Activated CD4-positive, alpha-beta T cell treated with anti-CD3 and anti-CD28 coated beads, Interleukin-2, amount 50 U/mL, for 24 hours (primary cell): ENCODE data around the gene PIF1.

Source experiments
- DNase-seq, 2 donors: peaks; one replicate each; pipeline ENCODE4 v3.0.0-alpha.2; 2020; ENCODE audit warnings: low read depth in 1 of 2, low spot score in 1 of 2

PIF1 gene

GRCh38 chr15:64775551-64776401 lies 49.7 kb downstream of the PIF1 start, which contains the start of gene RBPMS2:
TSS of gene RBPMS2 (minus strand) at chr15:64775589. CDS start at chr15:64775319, 270 bp downstream.
- no peak for DNase-seq

GRCh38 chr15:64774629-64775493 lies 50.6 kb downstream of the PIF1 start:
- no peak for DNase-seq

- DNase-seq, result no peak
Observed at GRCh38 chr15:64774037-64774628, 51.3 kb downstream of the PIF1 start.

- DNase-seq, result no peak
Observed at GRCh38 chr15:64773606-64774005, 51.8 kb downstream of the PIF1 start.

- no peak for DNase-seq
Observed at GRCh38 chr15:64772964-64773363, 52.5 kb downstream of the PIF1 start.

- no peak for DNase-seq
Observed at GRCh38 chr15:64772488-64772887, 53.0 kb downstream of the PIF1 start.

GRCh38 chr15:64770626-64771025 lies 54.8 kb downstream of the PIF1 start:
- no peak for DNase-seq

GRCh38 chr15:64767203-64767602 lies 58.2 kb downstream of the PIF1 start:
- DNase-seq, result no peak

- no peak for DNase-seq
Observed at GRCh38 chr15:64766058-64766457, 59.4 kb downstream of the PIF1 start.
